ENCODE measurements around the gene BLNK. TPM values are rescaled to one million over a fixed set of nuclear protein-coding genes. Genes with fewer than 3 reads are reported as not detected.
A peak's percentile ranks its signal among the peaks of the same experiment; 100 is the strongest.
"Not testable (repeated sequence)": the region's sequence is repeated elsewhere in the genome, so short reads cannot be mapped to it uniquely, and the experiment has no call there.

BLNK gene
- total and polyA plus RNA-seq, 8 donors = 7.1 to 25.8 (median 12.7) TPM

- WGBS, 2 donors = 79 to 83% methylated on average over 3 of the region's 3 CpGs
- Histone ChIP-seq H3K27me3 (no peaks in the 10 kb centered on the region), H3K36me3 (no peaks in the 10 kb centered on the region), H3K9me3 (no peaks in the 10 kb centered on the region), H3K27ac (no peak overlapping the region), H3K4me3 (no peak overlapping the region), H3K4me1 (no peaks in the 10 kb centered on the region)
- DNase-seq (no peak), FAIRE-seq (no peak), ATAC-seq (no peak)
- intact Hi-C loops (cut with DNase I) = no loop called here
- no peak for TF ChIP-seq CTCF (IDR thresholded peaks at IDR 0.05)
Observed at GRCh38 chr10:96311180-96311715, 39.9 kb upstream of the BLNK start.

GRCh38 chr10:96310321-96310669, 38.9 kb upstream of the BLNK start:
- intact Hi-C loops (cut with DNase I) = no loop called here
- FAIRE-seq = no peak
- 6 to 9% methylated on average over 1 of the region's 1 CpG for WGBS, 2 donors
- DNase-seq = no peak
- Histone ChIP-seq H3K4me1 (no peaks in the 10 kb centered on the region), H3K9me3 (no peaks in the 10 kb centered on the region), H3K27ac (no peak overlapping the region), H3K4me3 (no peak overlapping the region), H3K36me3 (no peaks in the 10 kb centered on the region), H3K27me3 (no peaks in the 10 kb centered on the region)
- ATAC-seq = no peak
- no peak for TF ChIP-seq CTCF (IDR thresholded peaks at IDR 0.05)

GRCh38 chr10:96309628-96310320, 38.4 kb upstream of the BLNK start:
- Histone ChIP-seq H3K27me3 (no peaks in the 10 kb centered on the region), H3K9me3 (no peaks in the 10 kb centered on the region), H3K36me3 (no peaks in the 10 kb centered on the region), H3K4me3 (no peak overlapping the region), H3K27ac (no peak overlapping the region), H3K4me1 (no peaks in the 10 kb centered on the region)
- DNase-seq (no peak), FAIRE-seq (no peak), ATAC-seq (no peak)
- no peak for TF ChIP-seq CTCF (IDR thresholded peaks at IDR 0.05)
- 70 to 78% methylated on average over 3 of the region's 3 CpGs for WGBS, 2 donors
- intact Hi-C loops (cut with DNase I) = no loop called here

GRCh38 chr10:96308854-96309253, 37.5 kb upstream of the BLNK start:
- H3K27ac ChIP-seq; FAIRE-seq; intact Hi-C loops (cut with DNase I); H3K9me3 ChIP-seq; ATAC-seq; H3K4me1 ChIP-seq; H3K27me3 ChIP-seq; H3K36me3 ChIP-seq; H3K4me3 ChIP-seq; DNase-seq: not testable (repeated sequence)
- WGBS, 2 donors = 76 to 84% methylated on average over 4 of the region's 4 CpGs

GRCh38 chr10:96306516-96306915, 35.1 kb upstream of the BLNK start:
- ATAC-seq (peak in 3 of 4 donors; percentile 68 to 80 (median 79)), DNase-seq (peak in 2 of 6 donors; percentile 13 to 49), FAIRE-seq (no peak)
- intact Hi-C loops (cut with DNase I) = no loop called here
- Histone ChIP-seq H3K27me3 (no peaks in the 10 kb centered on the region), H3K36me3 (no peaks in the 10 kb centered on the region), H3K4me1 (no peaks in the 10 kb centered on the region), H3K27ac (no peak overlapping the region), H3K4me3 (no peak overlapping the region), H3K9me3 (no peaks in the 10 kb centered on the region)
- WGBS, 2 donors = 72 to 81% methylated on average over 8 of the region's 8 CpGs
- no peak for TF ChIP-seq CTCF (IDR thresholded peaks at IDR 0.05)
